Neuronal stem cell (in vitro differentiated cells): ENCODE measurements around the gene GZF1. TPM values are rescaled to one million over a fixed set of nuclear protein-coding genes. Genes with fewer than 3 reads are reported as not detected.

Source experiments
- DNase-seq: peaks from one replicate; pipeline ENCODE4 v3.0.0-alpha.2; 2013; ENCODE audit warnings: low spot score
- H2AFZ ChIP-seq: one replicate; pipeline ENCODE4 v1.6.1; 2013; ENCODE audit warnings: mild to moderate bottlenecking, low read length, inconsistent platforms
- H2AK5ac ChIP-seq: 2 replicates; pipeline ENCODE4 v1.6.1; 2013; ENCODE audit warnings: low read depth, mild to moderate bottlenecking, inconsistent platforms, low read length, moderate library complexity, mixed read lengths
- H2BK120ac ChIP-seq: 2 replicates; pipeline ENCODE4 v1.6.1; 2013; ENCODE audit warnings: low read depth, mild to moderate bottlenecking, inconsistent platforms, low read length, moderate library complexity, mixed read lengths
- H2BK12ac ChIP-seq: one replicate; pipeline ENCODE4 v1.6.1; 2013; ENCODE audit warnings: low read length, inconsistent platforms
- H2BK15ac ChIP-seq: 2 replicates; pipeline ENCODE4 v1.6.1; 2013; ENCODE audit warnings: mild to moderate bottlenecking, low read length, inconsistent platforms, mixed read lengths
- H2BK5ac ChIP-seq: one replicate; pipeline ENCODE4 v1.6.1; 2013; ENCODE audit warnings: inconsistent platforms, mild to moderate bottlenecking, low read length, moderate library complexity
- H3K14ac ChIP-seq: one replicate; pipeline ENCODE4 v1.6.1; 2013; ENCODE audit warnings: low read length, inconsistent platforms
- H3K18ac ChIP-seq: 2 replicates; pipeline ENCODE4 v1.6.1; 2013; ENCODE audit warnings: low read length, inconsistent platforms
- H3K23ac ChIP-seq: 2 replicates; pipeline ENCODE4 v1.6.1; 2013; ENCODE audit warnings: low read depth, mild to moderate bottlenecking, mixed read lengths, low read length, inconsistent platforms; ENCODE audit not compliant: poor library complexity
- H3K27ac ChIP-seq: replicated peaks from 3 replicates; pipeline ENCODE4 v1.5.1; 2013; ENCODE audit warnings: low read length, inconsistent platforms
- H3K27me3 ChIP-seq, 3 experiments: 2 replicates each; pipeline ENCODE4 v1.6.1; 2013; ENCODE audit warnings: low read length in 3 of 3, mild to moderate bottlenecking in 2 of 3, inconsistent platforms in 1 of 3, low read depth in 1 of 3, mixed read lengths in 1 of 3, moderate library complexity in 1 of 3; ENCODE audit not compliant: control insufficient read depth in 3 of 3, insufficient read depth in 3 of 3
- H3K36me3 ChIP-seq, 2 donors: replicated peaks in 1 of 2; 2 replicates each; pipeline ENCODE4 v1.6.1; 2013; ENCODE audit warnings: low read length in 2 of 2; ENCODE audit not compliant: control insufficient read depth in 2 of 2, insufficient read depth in 2 of 2
- H3K4ac ChIP-seq: 2 replicates; pipeline ENCODE4 v1.6.1; 2013; ENCODE audit warnings: inconsistent platforms, mild to moderate bottlenecking, low read length, moderate library complexity
- H3K4me1 ChIP-seq, 2 donors: 1 replicate in 1 of 2; 2 replicates in 1 of 2; pipeline ENCODE4 v1.6.1; 2013; ENCODE audit warnings: low read length in 2 of 2, low read depth in 1 of 2; ENCODE audit not compliant: control insufficient read depth in 2 of 2, insufficient read depth in 1 of 2
- H3K4me2 ChIP-seq: one replicate; pipeline ENCODE4 v1.6.1; 2013; ENCODE audit warnings: mild to moderate bottlenecking, low read length, inconsistent platforms; ENCODE audit not compliant: insufficient read depth, poor library complexity, severe bottlenecking
- H3K4me3 ChIP-seq, 2 donors: 2 replicates each; pipeline ENCODE4 v1.5.1; 2013; ENCODE audit warnings: low read length in 2 of 2, mild to moderate bottlenecking in 2 of 2, inconsistent platforms in 1 of 2, moderate library complexity in 1 of 2
- H3K79me1 ChIP-seq: one replicate; pipeline ENCODE4 v1.6.1; 2013; ENCODE audit warnings: low read depth, mild to moderate bottlenecking, inconsistent platforms, low read length, moderate library complexity
- H3K9ac ChIP-seq: one replicate; pipeline ENCODE4 v1.6.1; 2013; ENCODE audit warnings: mild to moderate bottlenecking, low read depth, low read length, inconsistent platforms; ENCODE audit not compliant: poor library complexity
- H3K9me3 ChIP-seq, 2 donors: replicated peaks in 1 of 2; 2 replicates each; pipeline versions ENCODE3 to v1.6.1; 2013; ENCODE audit warnings: low read length in 2 of 2, mild to moderate bottlenecking in 2 of 2, inconsistent platforms in 1 of 2, low read depth in 1 of 2, mixed read lengths in 1 of 2, moderate library complexity in 1 of 2; ENCODE audit not compliant: control insufficient read depth in 2 of 2, insufficient read depth in 1 of 2
- H4K8ac ChIP-seq: one replicate; pipeline ENCODE4 v1.6.1; 2013; ENCODE audit warnings: low read depth, mild to moderate bottlenecking, inconsistent platforms, low read length, moderate library complexity
- H4K91ac ChIP-seq: one replicate; pipeline ENCODE4 v1.6.1; 2013; ENCODE audit warnings: low read length, low read depth, mild to moderate bottlenecking, inconsistent platforms; ENCODE audit not compliant: poor library complexity
- WGBS, 2 donors: extraction: QIAGEN DNeasy Blood & Tissue Kit; methylation state at CpG; one replicate each; pipeline ENCODE4 v1.1.7; 2013; ENCODE audit warnings: missing lambda C conversion rate in 2 of 2, mixed read lengths in 1 of 2; ENCODE audit not compliant: insufficient read length in 2 of 2, insufficient replicate concordance in 1 of 2; ENCODE audit errors: extremely low coverage in 2 of 2; 5-methylcytosine and 5-hydroxymethylcytosine counted together
- small RNA-seq: library from polyadenylated mRNA; stranded (forward); fragments of <200 nt; extraction: miRNeasy Mini kit (QIAGEN cat#:217004); gene quantifications from one replicate; pipeline ENCODE3, GENCODE V24; 2013; ENCODE audit not compliant: insufficient read depth

GZF1 gene

GRCh38 chr20:23419995-23420901, 58.3 kb downstream of the GZF1 start:
- Histone ChIP-seq H2BK15ac (peak overlapping the region; percentile 58), H3K27me3 (peaks cover 0 to 4% (median 0%) of the 10 kb centered on the region in 3 experiments), H3K23ac (no peak overlapping the region), H2AFZ (peak overlapping the region; percentile 92), H2BK120ac (no peak overlapping the region), H3K18ac (peak overlapping the region; percentile 98), H3K4me1 (peaks cover 0 to 6% of the 10 kb centered on the region in 2 donors), H3K14ac (peak overlapping the region; percentile 89), H3K4me2 (peak overlapping the region; percentile 86), H2AK5ac (no peak overlapping the region), H3K36me3 (no peaks in the 10 kb centered on the region), H3K79me1 (peaks cover 10% of the 10 kb centered on the region), H3K27ac (no peak overlapping the region), H3K4ac (no peak overlapping the region), H3K9ac (peak overlapping the region; percentile 98), H4K8ac (no peak overlapping the region), H2BK12ac (no peak overlapping the region), H3K9me3 (no peaks in the 10 kb centered on the region), H4K91ac (no peak overlapping the region), H2BK5ac (peak overlapping the region; percentile 66), H3K4me3 (peak overlapping the region; percentile 87 to 89)
- no CpG with 5 or more reads among the region's 58 CpGs for WGBS, 2 donors
- peak; percentile 1 for DNase-seq

- Histone ChIP-seq H2AK5ac (peak within 1 kb of the TSS; percentile 75), H2BK12ac (peak within 1 kb of the TSS; percentile 73), H3K4me1 (peaks cover 0 to 6% of the 10 kb centered on the region in 2 donors), H3K4me2 (peak within 1 kb of the TSS; percentile 86), H2BK120ac (no peak within 1 kb of the TSS), H3K18ac (peak within 1 kb of the TSS; percentile 98), H3K9me3 (no peaks in the 10 kb centered on the region), H2BK5ac (peak within 1 kb of the TSS; percentile 66), H4K8ac (peak within 1 kb of the TSS; percentile 65), H3K14ac (peak within 1 kb of the TSS; percentile 89), H2BK15ac (peak within 1 kb of the TSS; percentile 58), H2AFZ (peak within 1 kb of the TSS; percentile 92), H3K27ac (no peak within 1 kb of the TSS), H3K9ac (peak within 1 kb of the TSS; percentile 98), H3K4ac (no peak within 1 kb of the TSS), H3K23ac (peak within 1 kb of the TSS; percentile 89), H3K27me3 (peaks cover 0 to 4% (median 0%) of the 10 kb centered on the region in 3 experiments), H3K4me3 (peak within 1 kb of the TSS; percentile 87 to 89), H4K91ac (no peak within 1 kb of the TSS), H3K36me3 (no peaks in the 10 kb centered on the region), H3K79me1 (peaks cover 7% of the 10 kb centered on the region)
- peak; percentile 90 for DNase-seq
- WGBS, 2 donors, result no CpG with 5 or more reads among the region's 64 CpGs
These were observed 59.3 kb downstream of the GZF1 start, which contains the start of gene NAPB for GRCh38 chr20:23420943-23421931. Gene NAPB, minus strand, starts transcription at chr20:23421488. Its CDS starts 86 bp downstream, at chr20:23421402.

Small RNA genes within 50 kb of the gene (small RNA-seq; reads per million reads assigned to genes)
- not detected for gene RNA5SP479
